Thymus (tissue), 11 donors: ENCODE results near the gene TAS1R3. TPM values are rescaled to one million over a fixed set of nuclear protein-coding genes. Genes with fewer than 3 reads are reported as not detected.

ENCODE experiments used
- DNase-seq, 9 donors: peaks; one replicate each; pipeline ENCODE4 v3.0.0-alpha.2; 2013; ENCODE audit warnings: low spot score in 9 of 9, low read depth in 6 of 9, missing footprints in 1 of 9
- H3K27ac ChIP-seq, 2 donors: one replicate each; pipeline ENCODE4 v1.5.1; 2013; ENCODE audit warnings: control low read depth in 1 of 2, low read depth in 1 of 2, low read length in 1 of 2, mild to moderate bottlenecking in 1 of 2, moderate library complexity in 1 of 2
- H3K27me3 ChIP-seq, 2 donors: one replicate each; pipeline ENCODE4 v1.5.1; 2013; ENCODE audit warnings: low read length in 1 of 2; ENCODE audit not compliant: control insufficient read depth in 2 of 2, insufficient read depth in 1 of 2
- H3K36me3 ChIP-seq, 2 donors: one replicate each; pipeline ENCODE4 v1.5.1; 2013; ENCODE audit warnings: low read length in 1 of 2, mild to moderate bottlenecking in 1 of 2, moderate library complexity in 1 of 2; ENCODE audit not compliant: control insufficient read depth in 2 of 2, insufficient read depth in 2 of 2
- H3K4me1 ChIP-seq, 2 donors: one replicate each; pipeline ENCODE4 v1.5.1; 2013; ENCODE audit warnings: low read length in 2 of 2; ENCODE audit not compliant: control insufficient read depth in 2 of 2, insufficient read depth in 2 of 2
- H3K4me3 ChIP-seq, 2 donors: one replicate each; pipeline ENCODE4 v1.5.1; 2013; ENCODE audit warnings: low read length in 2 of 2, control low read depth in 1 of 2, mild to moderate bottlenecking in 1 of 2
- H3K9me3 ChIP-seq, 2 donors: one replicate each; pipeline ENCODE4 v1.5.1; 2013; ENCODE audit warnings: low read length in 1 of 2, mild to moderate bottlenecking in 1 of 2; ENCODE audit not compliant: control insufficient read depth in 2 of 2, insufficient read depth in 1 of 2
- WGBS: extraction: QIAGEN DNeasy Blood & Tissue Kit; methylation state at CpG from one replicate; pipeline ENCODE4 v1.1.7; 2013; 5-methylcytosine and 5-hydroxymethylcytosine counted together
- polyA plus RNA-seq: library from polyadenylated mRNA; stranded (reverse); fragments of 200-250 nt; gene quantifications from one replicate; pipeline ENCODE4 v1.2.3, GENCODE V29; 2013
- total RNA-seq: library from RNA; stranded (reverse); fragments of 120-200 nt; gene quantifications from one replicate; pipeline ENCODE4 v1.2.4, GENCODE V29; 2013
- donor health status: healthy.

The TAS1R3 gene
- total and polyA plus RNA-seq, 2 donors, result 0.19 to 0.37 TPM

GRCh38 chr1:1293263-1294249, 37.5 kb upstream of the TAS1R3 start:
- no peaks in the 10 kb centered on the region for H3K9me3 ChIP-seq
- H3K4me3 ChIP-seq, result no peak overlapping the region
- H3K27me3 ChIP-seq, result no peaks in the 10 kb centered on the region
- peaks cover 6 to 47% of the 10 kb centered on the region in 2 donors for H3K36me3 ChIP-seq
- 96% methylated on average over 94 of the region's 94 CpGs for WGBS
- H3K27ac ChIP-seq, result no peak overlapping the region
- H3K4me1 ChIP-seq, result no peaks in the 10 kb centered on the region
- DNase-seq, result no peak

- no peaks in the 10 kb centered on the region for H3K4me1 ChIP-seq
- no peak overlapping the region for H3K4me3 ChIP-seq
- no peak overlapping the region for H3K27ac ChIP-seq
- WGBS, result 96% methylated on average over 57 of the region's 58 CpGs
- no peak for DNase-seq
- H3K9me3 ChIP-seq, result no peaks in the 10 kb centered on the region
- H3K27me3 ChIP-seq, result no peaks in the 10 kb centered on the region
- H3K36me3 ChIP-seq, result peaks cover 6 to 47% of the 10 kb centered on the region in 2 donors
Observed at GRCh38 chr1:1294250-1294890, 36.7 kb upstream of the TAS1R3 start.

DNA sequence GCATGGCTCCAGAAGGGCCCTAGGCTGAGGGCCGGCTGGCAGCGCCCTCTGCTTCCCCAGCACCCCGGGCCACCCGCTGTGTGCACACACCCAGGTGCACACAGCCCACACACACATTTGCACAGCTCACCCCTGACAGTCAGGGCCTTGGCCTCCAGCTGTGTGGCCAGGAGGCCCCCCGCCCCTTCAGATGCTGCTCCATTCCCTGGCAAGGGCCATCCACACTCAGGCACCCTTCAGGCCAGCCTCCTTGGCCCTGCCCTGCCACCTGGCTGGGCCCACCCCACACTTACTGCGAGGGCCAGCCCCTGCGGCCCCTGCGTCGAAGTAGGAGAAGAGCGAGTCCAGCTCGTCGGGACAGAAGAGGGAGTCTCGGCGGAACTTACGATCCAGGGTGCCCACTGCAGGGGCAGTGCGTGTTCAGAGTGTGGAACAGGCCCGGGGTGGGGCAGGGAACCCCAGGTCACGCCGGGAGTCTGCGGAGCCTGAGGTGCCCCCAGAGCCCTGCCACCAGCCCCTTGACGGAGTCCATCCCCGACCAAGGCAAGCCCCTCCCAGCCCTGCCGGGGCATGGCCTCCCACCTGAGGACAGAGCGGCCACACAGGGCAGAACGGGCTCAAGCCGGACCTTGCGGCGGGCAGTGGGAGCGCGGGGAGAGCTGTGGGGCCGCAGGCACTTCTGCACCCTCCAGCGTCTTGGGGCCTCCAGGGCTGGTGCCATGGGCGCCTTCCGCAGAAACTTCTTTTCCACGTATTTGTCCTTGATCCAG, 35.7 kb upstream of the TAS1R3 start:
- peaks cover 6 to 47% of the 10 kb centered on the region in 2 donors for H3K36me3 ChIP-seq
- no peak overlapping the region for H3K27ac ChIP-seq
- peaks cover 0 to 5% of the 10 kb centered on the region in 2 donors for H3K9me3 ChIP-seq
- H3K4me3 ChIP-seq, result no peak overlapping the region
- DNase-seq, result no peak
- WGBS, result 97% methylated on average over 35 of the region's 35 CpGs
- no peaks in the 10 kb centered on the region for H3K4me1 ChIP-seq
- no peaks in the 10 kb centered on the region for H3K27me3 ChIP-seq

DNA sequence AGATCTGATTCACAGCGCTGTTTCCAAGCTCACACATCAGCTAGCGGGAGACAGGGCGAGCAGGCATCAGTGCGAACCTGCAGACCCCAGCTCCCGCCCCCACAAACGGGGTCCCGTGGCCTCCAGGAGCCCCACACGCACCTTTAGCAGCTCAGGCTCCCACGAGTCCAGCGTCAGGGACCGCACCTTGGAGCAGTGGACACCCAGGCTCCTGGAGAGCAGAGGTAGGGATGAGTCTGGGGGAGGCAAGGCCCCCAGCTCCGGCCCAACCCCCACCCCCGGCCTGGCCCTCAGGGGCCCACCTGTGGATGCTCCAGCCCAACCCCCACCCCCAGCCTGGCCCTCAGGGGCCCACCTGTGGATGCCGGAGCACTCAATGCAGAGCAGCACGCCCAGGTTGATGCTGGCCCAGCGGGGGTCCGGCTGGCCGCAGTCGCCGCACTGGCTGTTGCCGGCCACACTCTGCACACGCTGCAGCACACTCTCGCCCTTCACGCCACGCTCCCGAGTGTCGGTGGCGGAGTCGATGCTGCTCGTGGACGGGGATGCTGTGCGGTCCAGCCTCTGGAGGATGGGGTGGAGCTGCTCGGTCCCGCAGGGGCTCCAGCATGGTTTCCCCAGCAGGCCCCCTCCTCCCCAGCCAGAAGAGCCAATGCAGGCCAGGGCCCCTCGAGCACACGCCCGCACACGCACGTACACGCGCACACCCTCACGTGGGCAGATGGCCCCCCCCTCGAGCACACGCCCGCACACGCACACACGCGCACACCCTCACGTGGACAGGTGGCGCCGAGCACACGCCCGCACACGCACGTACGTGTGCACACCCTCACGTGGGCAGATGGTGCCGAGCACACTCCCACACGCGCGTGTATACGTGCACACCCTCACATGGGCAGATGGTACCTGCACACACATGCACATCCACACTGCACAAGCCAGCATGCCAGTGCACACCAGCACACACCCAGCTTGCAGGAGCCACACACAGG, 34.7 kb upstream of the TAS1R3 start:
- H3K4me1 ChIP-seq, result no peaks in the 10 kb centered on the region

DNA sequence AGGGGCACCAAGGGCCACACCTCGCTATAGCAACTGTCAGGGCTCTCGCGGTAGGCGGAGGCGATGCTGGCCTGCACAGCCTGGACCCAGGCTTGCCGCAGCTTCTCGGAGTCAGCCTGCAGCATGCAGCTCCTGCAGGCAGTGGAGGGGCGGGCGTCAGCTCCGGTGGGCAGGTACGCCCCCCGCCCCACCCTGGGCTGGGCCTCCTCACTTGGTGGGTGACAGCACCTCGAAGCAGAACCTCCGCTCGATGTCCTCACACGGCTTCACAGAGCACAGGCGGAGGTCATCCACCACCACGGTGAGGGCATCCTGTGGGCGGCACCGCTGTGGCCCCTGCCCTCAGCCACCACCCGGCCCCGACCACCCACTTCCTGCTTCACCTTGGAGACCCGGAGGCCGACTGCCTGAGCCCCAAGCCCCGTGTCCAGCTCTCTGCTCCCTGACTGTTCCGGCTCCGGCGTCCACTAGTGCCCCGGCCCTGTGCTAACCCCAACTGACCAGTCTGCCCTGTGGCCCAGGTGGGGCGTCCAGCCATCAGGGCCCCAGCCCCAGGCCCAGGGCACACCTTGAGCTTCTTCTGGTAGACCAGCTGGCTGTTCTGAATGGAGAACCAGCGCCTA, 33.2 kb upstream of the TAS1R3 start:
- no peak overlapping the region for H3K4me3 ChIP-seq
- peaks cover 0 to 7% of the 10 kb centered on the region in 2 donors for H3K9me3 ChIP-seq
- no peaks in the 10 kb centered on the region for H3K27me3 ChIP-seq
- no peaks in the 10 kb centered on the region for H3K4me1 ChIP-seq
- 97% methylated on average over 31 of the region's 31 CpGs for WGBS
- peaks cover 6 to 43% of the 10 kb centered on the region in 2 donors for H3K36me3 ChIP-seq
- no peak overlapping the region for H3K27ac ChIP-seq
- DNase-seq, result no peak

More for the DNA sequence above, 34.7 kb upstream of the TAS1R3 start:
- H3K27me3 ChIP-seq, result no peaks in the 10 kb centered on the region
- H3K4me3 ChIP-seq, result no peak overlapping the region
- DNase-seq, result no peak
- WGBS, result 96% methylated on average over 62 of the region's 62 CpGs
- no peak overlapping the region for H3K27ac ChIP-seq
- peaks cover 6 to 47% of the 10 kb centered on the region in 2 donors for H3K36me3 ChIP-seq
- peaks cover 0 to 7% of the 10 kb centered on the region in 2 donors for H3K9me3 ChIP-seq

GRCh38 chr1:1298861-1299685, 32.0 kb upstream of the TAS1R3 start:
- H3K27me3 ChIP-seq, result no peaks in the 10 kb centered on the region
- H3K9me3 ChIP-seq, result peaks cover 0 to 7% of the 10 kb centered on the region in 2 donors
- no peak overlapping the region for H3K27ac ChIP-seq
- no peak overlapping the region for H3K4me3 ChIP-seq
- 91% methylated on average over 30 of the region's 30 CpGs for WGBS
- DNase-seq, result peak in 1 of 9 donors; percentile 52
- H3K4me1 ChIP-seq, result no peaks in the 10 kb centered on the region
- peaks cover 5 to 31% of the 10 kb centered on the region in 2 donors for H3K36me3 ChIP-seq

GRCh38 chr1:1299686-1300351, 31.3 kb upstream of the TAS1R3 start:
- H3K36me3 ChIP-seq, result peaks cover 4 to 25% of the 10 kb centered on the region in 2 donors

More at GRCh38 chr1:1299686-1300351, 31.3 kb upstream of the TAS1R3 start:
- no peaks in the 10 kb centered on the region for H3K27me3 ChIP-seq
- peaks cover 6% of the 10 kb centered on the region in 2 donors for H3K4me1 ChIP-seq
- H3K27ac ChIP-seq, result no peak overlapping the region
- peak in 1 of 9 donors; percentile 27 for DNase-seq
- 95% methylated on average over 22 of the region's 22 CpGs for WGBS
- peaks cover 0 to 7% of the 10 kb centered on the region in 2 donors for H3K9me3 ChIP-seq
- H3K4me3 ChIP-seq, result no peak overlapping the region
